Measurements from ENCODE around the gene EDAR. TPM values are rescaled to one million over a fixed set of nuclear protein-coding genes. Genes with fewer than 3 reads are reported as not detected.

Gene EDAR
- polyA plus RNA-seq, 1 donor (not counting 4 experiments of a cell fraction or from before 2014, with no cell fraction given) = 0.21 TPM

- Histone ChIP-seq H3K9ac (ENCODE audit: control insufficient read depth, extremely low read depth, insufficient read depth, low read length) (no peak overlapping the region), H3K4me3 (ENCODE audit: control insufficient read depth in 2 of 3, extremely low read depth in 1 of 3, insufficient read depth in 2 of 3, low read depth in 1 of 3, low read length in 3 of 3) (no peak overlapping the region), H4K20me1 (ENCODE audit: control insufficient read depth, extremely low read depth, insufficient read depth, low read length) (no peaks in the 10 kb centered on the region), H3K36me3 (ENCODE audit: control insufficient read depth in 2 of 2, extremely low read depth in 1 of 2, insufficient read depth in 2 of 2, low read length in 2 of 2) (no peaks in the 10 kb centered on the region), H3K9me3 (ENCODE audit: control insufficient read depth, low read depth, low read length) (no peaks in the 10 kb centered on the region), H3K9me1 (ENCODE audit: control insufficient read depth, extremely low read depth, insufficient read depth, low read length) (no peaks in the 10 kb centered on the region), H2AFZ (ENCODE audit: control insufficient read depth, low read length) (no peak overlapping the region), H3K27ac (ENCODE audit: control insufficient read depth, insufficient read depth, low read length) (no peak overlapping the region), H3K79me2 (ENCODE audit: control insufficient read depth, insufficient read depth, low read length) (no peaks in the 10 kb centered on the region), H3K27me3 (ENCODE audit: control insufficient read depth, extremely low read depth, insufficient read depth, low read length) (peaks cover 16% of the 10 kb centered on the region), H3K4me2 (ENCODE audit: control insufficient read depth, extremely low read depth, insufficient read depth, low read depth, low read length) (no peak overlapping the region), H3K4me1 (ENCODE audit: control insufficient read depth, extremely low read depth, insufficient read depth, low read length) (peaks cover 25% of the 10 kb centered on the region)
- no peak for DNase-seq (ENCODE audit: low read depth, low spot score)
- no peak for TF ChIP-seq EZH2 (IDR thresholded peaks at IDR 0.05; ENCODE audit: low read length)
- no peak for TF ChIP-seq CTCF (optimal IDR thresholded peaks at IDR 0.05 in 1 of 3, IDR thresholded peaks at IDR 0.05 in 1 of 3, conservative IDR thresholded peaks at IDR 0.05 in 1 of 3; ENCODE audit: extremely low read depth in 1 of 3, insufficient read depth in 2 of 3, low read length in 3 of 3)
- dilution Hi-C loops (cut with MboI; ENCODE audit: extremely low pct_ligation_motif_present, low sequenced_read_pairs) = no loop called here
- FAIRE-seq = peak; percentile 85
Observed at GRCh38 chr2:108975613-108976435, 13.2 kb downstream of the EDAR start.

DNA sequence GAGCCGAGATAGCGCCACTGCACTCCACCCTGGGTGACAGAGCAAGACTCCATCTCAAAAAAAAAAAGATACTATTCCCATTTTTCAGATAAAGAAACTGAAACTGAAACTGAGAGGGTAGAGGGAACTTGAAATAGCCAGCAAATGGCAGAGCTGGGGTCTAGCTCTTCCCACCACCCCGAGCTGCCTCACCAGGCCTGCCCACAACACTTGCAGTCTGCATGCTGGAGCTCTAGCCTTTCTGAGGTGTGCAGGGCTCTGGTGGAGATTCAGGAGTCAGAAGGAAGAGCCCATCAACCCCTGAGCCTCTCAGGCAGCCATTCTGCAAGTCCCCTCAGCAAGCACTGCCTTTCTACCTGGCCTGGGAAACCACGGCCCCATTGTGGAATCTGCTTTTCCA is 14.3 kb downstream of the EDAR start:
- dilution Hi-C loops (cut with MboI; ENCODE audit: extremely low pct_ligation_motif_present, low sequenced_read_pairs) = no loop called here
- no peaks in the 10 kb centered on the region for H3K9me3 ChIP-seq (ENCODE audit: control insufficient read depth, low read depth, low read length)

More for the DNA sequence above, 14.3 kb downstream of the EDAR start:
- Histone ChIP-seq H3K9me1 (ENCODE audit: control insufficient read depth, extremely low read depth, insufficient read depth, low read length) (no peaks in the 10 kb centered on the region), H3K4me2 (ENCODE audit: control insufficient read depth, extremely low read depth, insufficient read depth, low read depth, low read length) (no peak overlapping the region), H3K79me2 (ENCODE audit: control insufficient read depth, insufficient read depth, low read length) (no peaks in the 10 kb centered on the region), H2AFZ (ENCODE audit: control insufficient read depth, low read length) (no peak overlapping the region), H3K36me3 (ENCODE audit: control insufficient read depth in 2 of 2, extremely low read depth in 1 of 2, insufficient read depth in 2 of 2, low read length in 2 of 2) (no peaks in the 10 kb centered on the region), H3K4me3 (ENCODE audit: control insufficient read depth in 2 of 3, extremely low read depth in 1 of 3, insufficient read depth in 2 of 3, low read depth in 1 of 3, low read length in 3 of 3) (no peak overlapping the region), H3K27me3 (ENCODE audit: control insufficient read depth, extremely low read depth, insufficient read depth, low read length) (peaks cover 16% of the 10 kb centered on the region), H4K20me1 (ENCODE audit: control insufficient read depth, extremely low read depth, insufficient read depth, low read length) (no peaks in the 10 kb centered on the region), H3K9ac (ENCODE audit: control insufficient read depth, extremely low read depth, insufficient read depth, low read length) (no peak overlapping the region), H3K27ac (ENCODE audit: control insufficient read depth, insufficient read depth, low read length) (no peak overlapping the region), H3K4me1 (ENCODE audit: control insufficient read depth, extremely low read depth, insufficient read depth, low read length) (peaks cover 25% of the 10 kb centered on the region)
- no peak for FAIRE-seq
- no peak for DNase-seq (ENCODE audit: low read depth, low spot score)
- no peak for TF ChIP-seq EZH2 (IDR thresholded peaks at IDR 0.05; ENCODE audit: low read length)
- TF ChIP-seq CTCF (optimal IDR thresholded peaks at IDR 0.05 in 1 of 3, IDR thresholded peaks at IDR 0.05 in 1 of 3, conservative IDR thresholded peaks at IDR 0.05 in 1 of 3; ENCODE audit: extremely low read depth in 1 of 3, insufficient read depth in 2 of 3, low read length in 3 of 3) = no peak
